Nephron (organoid): ENCODE data around the gene HNRNPF.
"Not testable (repeated sequence)": the region's sequence is repeated elsewhere in the genome, so short reads cannot be mapped to it uniquely, and the experiment has no call there.

Source experiments
- H3K27ac Mint-ChIP-seq, 3 experiments: 2 replicates each; pipeline ENCODE4 v1.8.0; 2020; ENCODE audit warnings: mixed read lengths in 3 of 3, mild to moderate bottlenecking in 2 of 3, moderate library complexity in 1 of 3
- H3K27me3 Mint-ChIP-seq: 2 replicates; pipeline ENCODE4 v1.8.0; 2021; ENCODE audit warnings: low read depth, mild to moderate bottlenecking, moderate library complexity, mixed read lengths
- H3K36me3 Mint-ChIP-seq: 2 replicates; pipeline ENCODE4 v1.8.0; 2020; ENCODE audit warnings: low read depth, mixed read lengths
- H3K4me1 Mint-ChIP-seq: 2 replicates; pipeline ENCODE4 v1.8.0; 2020; ENCODE audit warnings: mixed read lengths
- H3K4me3 Mint-ChIP-seq, 3 experiments: 2 replicates each; pipeline ENCODE4 v1.8.0; 2020; ENCODE audit warnings: mild to moderate bottlenecking in 3 of 3, mixed read lengths in 3 of 3, moderate library complexity in 2 of 3
- H3K9me3 Mint-ChIP-seq: 2 replicates; pipeline ENCODE4 v1.8.0; 2020; ENCODE audit warnings: mixed read lengths
- TF ChIP-seq, protein P1 (sequence below), 3 experiments: fragments of 200-600 bp; sonication (generic); IDR thresholded peaks; one replicate each; pipeline ENCODE4 v1.5.0; 2021; ENCODE audit warnings: antibody characterized with exemption in 3 of 3; ENCODE audit not compliant: unreplicated experiment in 3 of 3

HNRNPF gene

DNA sequence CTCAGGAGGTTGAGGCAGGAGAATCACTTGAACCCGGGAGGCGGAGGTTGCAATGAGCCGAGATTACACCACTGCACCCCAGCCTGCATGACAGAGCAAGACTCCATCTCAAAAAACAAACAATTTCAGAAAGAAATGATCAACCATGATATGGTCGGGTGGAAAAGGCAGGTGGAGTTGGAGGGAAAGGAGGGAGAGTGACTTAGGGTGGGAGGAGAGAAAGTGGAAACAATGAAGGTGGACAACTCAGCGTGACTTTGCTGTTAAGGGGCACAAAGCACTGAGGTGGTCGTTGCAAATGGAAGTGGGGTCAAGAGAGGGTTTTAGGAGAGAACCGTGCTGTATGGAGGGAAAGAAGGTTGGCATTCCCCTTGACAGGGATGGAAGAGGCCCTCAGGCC lies 67.5 kb downstream of the HNRNPF start:
- H3K9me3 Mint-ChIP-seq: no peaks in the 10 kb centered on the region
- TF ChIP-seq, protein P1, sequence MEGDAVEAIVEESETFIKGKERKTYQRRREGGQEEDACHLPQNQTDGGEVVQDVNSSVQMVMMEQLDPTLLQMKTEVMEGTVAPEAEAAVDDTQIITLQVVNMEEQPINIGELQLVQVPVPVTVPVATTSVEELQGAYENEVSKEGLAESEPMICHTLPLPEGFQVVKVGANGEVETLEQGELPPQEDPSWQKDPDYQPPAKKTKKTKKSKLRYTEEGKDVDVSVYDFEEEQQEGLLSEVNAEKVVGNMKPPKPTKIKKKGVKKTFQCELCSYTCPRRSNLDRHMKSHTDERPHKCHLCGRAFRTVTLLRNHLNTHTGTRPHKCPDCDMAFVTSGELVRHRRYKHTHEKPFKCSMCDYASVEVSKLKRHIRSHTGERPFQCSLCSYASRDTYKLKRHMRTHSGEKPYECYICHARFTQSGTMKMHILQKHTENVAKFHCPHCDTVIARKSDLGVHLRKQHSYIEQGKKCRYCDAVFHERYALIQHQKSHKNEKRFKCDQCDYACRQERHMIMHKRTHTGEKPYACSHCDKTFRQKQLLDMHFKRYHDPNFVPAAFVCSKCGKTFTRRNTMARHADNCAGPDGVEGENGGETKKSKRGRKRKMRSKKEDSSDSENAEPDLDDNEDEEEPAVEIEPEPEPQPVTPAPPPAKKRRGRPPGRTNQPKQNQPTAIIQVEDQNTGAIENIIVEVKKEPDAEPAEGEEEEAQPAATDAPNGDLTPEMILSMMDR (IDR thresholded peaks at IDR 0.05; ENCODE audit: unreplicated experiment in 3 of 3): no peak
- H3K27me3 Mint-ChIP-seq: peaks cover 10% of the 10 kb centered on the region
- H3K4me1 Mint-ChIP-seq: peaks cover 13% of the 10 kb centered on the region
- no peak overlapping the region for H3K4me3 Mint-ChIP-seq
- H3K27ac Mint-ChIP-seq: no peak overlapping the region
- no peaks in the 10 kb centered on the region for H3K36me3 Mint-ChIP-seq

DNA sequence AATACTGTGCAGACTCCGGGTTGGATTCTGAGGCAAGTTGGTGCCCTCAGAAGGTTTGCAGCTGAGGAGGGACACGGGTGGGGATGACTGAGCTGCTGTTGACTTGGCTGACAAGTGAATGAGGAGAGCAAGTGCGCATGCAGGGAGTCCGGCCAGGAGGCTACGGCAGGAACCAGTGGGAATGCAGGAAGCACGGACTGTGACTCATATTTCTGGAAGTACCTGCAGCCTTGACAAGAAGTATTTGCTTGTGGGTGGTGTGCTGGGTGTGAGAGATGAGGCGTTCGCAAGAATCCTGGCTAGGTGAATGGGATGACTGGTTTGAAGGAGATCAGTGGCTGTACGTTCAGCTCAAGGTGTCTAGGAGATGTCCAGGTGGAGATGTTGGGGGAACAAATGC lies 68.4 kb downstream of the HNRNPF start:
- H3K27me3 Mint-ChIP-seq: peaks cover 14% of the 10 kb centered on the region
- no peak overlapping the region for H3K27ac Mint-ChIP-seq
- H3K4me1 Mint-ChIP-seq: peaks cover 13% of the 10 kb centered on the region
- TF ChIP-seq, protein P1 (IDR thresholded peaks at IDR 0.05; ENCODE audit: unreplicated experiment in 3 of 3): no peak
- H3K9me3 Mint-ChIP-seq: no peaks in the 10 kb centered on the region
- H3K36me3 Mint-ChIP-seq: no peaks in the 10 kb centered on the region
- no peak overlapping the region for H3K4me3 Mint-ChIP-seq

DNA sequence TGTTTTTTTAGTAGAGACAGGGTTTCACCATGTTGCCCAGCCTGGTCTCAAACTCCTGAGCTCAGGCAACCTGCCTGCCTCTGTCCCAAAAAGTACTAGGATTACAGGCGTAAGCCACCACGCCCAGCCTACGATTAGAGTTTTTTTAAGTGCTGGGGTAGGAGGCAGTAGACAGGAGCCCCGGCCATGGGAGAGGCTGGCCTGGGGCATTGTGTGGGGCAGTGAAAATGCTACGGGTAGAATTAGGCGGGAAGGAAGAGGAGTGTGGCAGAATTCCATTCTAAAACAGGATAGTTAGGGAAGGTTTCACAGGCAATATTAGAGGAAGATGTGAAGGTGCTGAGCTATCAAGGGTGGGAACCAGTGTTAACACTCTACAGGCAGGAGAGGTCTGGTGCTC lies 68.9 kb downstream of the HNRNPF start:
- no peaks in the 10 kb centered on the region for H3K36me3 Mint-ChIP-seq
- peaks cover 13% of the 10 kb centered on the region for H3K4me1 Mint-ChIP-seq
- no peak overlapping the region for H3K4me3 Mint-ChIP-seq
- H3K27ac Mint-ChIP-seq: no peak overlapping the region
- peaks cover 14% of the 10 kb centered on the region for H3K27me3 Mint-ChIP-seq
- no peaks in the 10 kb centered on the region for H3K9me3 Mint-ChIP-seq
- TF ChIP-seq, protein P1 (IDR thresholded peaks at IDR 0.05; ENCODE audit: unreplicated experiment in 3 of 3): no peak

DNA sequence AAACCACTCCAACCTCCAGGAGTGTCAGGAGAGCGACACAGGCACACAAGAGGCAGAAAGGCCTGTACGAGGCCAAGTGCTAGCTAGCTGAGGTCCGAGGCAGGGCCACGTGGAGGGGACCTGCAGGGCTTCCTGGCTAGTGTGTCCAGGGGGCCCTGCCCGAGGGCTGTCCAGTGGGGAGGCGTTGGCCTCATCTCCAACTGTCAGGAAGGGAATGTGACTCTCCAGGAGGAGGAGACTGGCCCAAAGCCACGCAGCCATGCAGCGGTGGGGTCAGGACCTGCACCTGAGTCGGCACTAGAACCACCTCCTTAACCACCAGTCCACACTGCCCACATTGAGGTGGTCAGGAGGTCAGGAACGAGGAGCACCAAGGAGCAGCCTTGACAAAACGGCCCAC lies 69.8 kb downstream of the HNRNPF start:
- H3K27me3 Mint-ChIP-seq: peaks cover 14% of the 10 kb centered on the region
- no peak overlapping the region for H3K4me3 Mint-ChIP-seq
- H3K4me1 Mint-ChIP-seq: peaks cover 13% of the 10 kb centered on the region
- H3K36me3 Mint-ChIP-seq: no peaks in the 10 kb centered on the region
- TF ChIP-seq, protein P1 (IDR thresholded peaks at IDR 0.05; ENCODE audit: unreplicated experiment in 3 of 3): no peak
- no peak overlapping the region for H3K27ac Mint-ChIP-seq
- no peaks in the 10 kb centered on the region for H3K9me3 Mint-ChIP-seq

DNA sequence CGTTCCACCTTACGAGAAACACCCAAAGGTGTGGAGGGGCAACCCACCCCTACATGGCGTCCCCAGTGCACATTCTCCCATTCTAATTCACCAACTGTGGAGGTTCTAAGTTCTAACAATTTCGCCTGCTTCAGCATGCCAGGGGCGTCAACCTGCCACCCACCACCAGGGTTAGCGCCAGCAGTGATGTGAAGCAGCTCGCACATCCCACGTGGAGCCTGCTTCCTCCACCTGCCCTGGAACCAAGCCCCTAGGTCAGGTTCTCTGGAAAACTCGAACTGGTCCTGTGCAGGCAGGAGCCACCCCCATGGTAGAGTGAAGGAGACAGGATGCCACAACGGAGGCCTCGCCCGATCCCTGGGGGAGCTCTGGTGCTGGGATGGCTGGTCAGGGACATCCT lies 70.9 kb downstream of the HNRNPF start:
- peaks cover 13% of the 10 kb centered on the region for H3K4me1 Mint-ChIP-seq
- H3K36me3 Mint-ChIP-seq: no peaks in the 10 kb centered on the region
- TF ChIP-seq, protein P1 (IDR thresholded peaks at IDR 0.05; ENCODE audit: unreplicated experiment in 3 of 3): no peak
- H3K9me3 Mint-ChIP-seq: no peaks in the 10 kb centered on the region
- H3K27ac Mint-ChIP-seq: peak overlapping the region in 1 of 3 experiments; percentile 24
- H3K4me3 Mint-ChIP-seq: no peak overlapping the region
- H3K27me3 Mint-ChIP-seq: peaks cover 15% of the 10 kb centered on the region

DNA sequence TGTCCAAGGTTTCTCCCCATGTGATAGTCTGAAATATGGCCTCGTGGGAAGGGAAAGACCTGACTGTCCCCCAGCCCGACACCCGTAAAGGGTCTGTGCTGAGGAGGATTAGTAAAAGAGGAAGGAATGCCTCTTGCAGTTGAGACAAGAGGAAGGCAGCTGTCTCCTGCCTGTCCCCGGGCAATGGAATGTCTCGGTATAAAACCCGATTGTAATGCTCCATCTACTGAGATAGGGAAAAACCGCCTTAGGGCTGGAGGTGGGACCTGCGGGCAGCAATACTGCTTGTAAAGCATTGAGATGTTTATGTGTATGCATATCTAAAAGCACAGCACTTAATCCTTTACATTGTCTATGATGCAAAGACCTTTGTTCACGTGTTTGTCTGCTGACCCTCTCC lies 71.5 kb downstream of the HNRNPF start:
- peak overlapping the region in 2 of 3 experiments; percentile 59 to 89 for H3K27ac Mint-ChIP-seq
- not testable (repeated sequence) for H3K36me3 Mint-ChIP-seq, H3K9me3 Mint-ChIP-seq, H3K4me3 Mint-ChIP-seq
- peaks cover 17% of the 10 kb centered on the region for H3K4me1 Mint-ChIP-seq
- peaks cover 20% of the 10 kb centered on the region for H3K27me3 Mint-ChIP-seq
